ENCODE results near the gene ABCA10. TPM values are rescaled to one million over a fixed set of nuclear protein-coding genes. Genes with fewer than 3 reads are reported as not detected.

Gene ABCA10
- total RNA-seq, 1 experiment from 2014 or later, result 18.3 TPM

DNA sequence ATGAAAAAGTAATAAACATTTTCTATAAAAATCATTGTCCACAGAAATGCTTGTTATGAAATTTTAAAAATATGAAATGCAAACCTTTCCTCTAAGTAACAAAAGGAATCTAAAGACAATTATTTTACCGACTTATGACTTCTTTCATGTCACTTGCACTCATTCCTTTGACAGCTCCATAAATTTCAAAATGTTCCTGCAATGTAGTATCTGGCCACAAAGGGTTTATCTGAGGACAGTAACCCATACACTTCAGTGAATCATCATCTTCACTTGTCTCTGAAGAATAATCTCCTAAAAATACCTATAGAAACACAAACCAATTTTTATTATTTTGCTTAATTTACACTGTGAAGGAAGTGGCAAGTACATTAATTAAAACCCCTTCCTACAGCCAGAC, 25.6 kb upstream of the ABCA10 start:
- CTCF ChIA-PET, result interaction anchor here (0.8 to 1.8 kb wide), 2 partner anchors 9 to 270 kb away, joined by 3 read pairs; no protein-coding TSS in a partner anchor
- Mint-ChIP-seq H3K36me3 (ENCODE audit: insufficient read depth, unreplicated experiment) (peaks cover 16% of the 10 kb centered on the region), H3K27me3 (ENCODE audit: insufficient read depth, unreplicated experiment) (no peaks in the 10 kb centered on the region), H3K4me3 (ENCODE audit: unreplicated experiment) (no peak overlapping the region), H3K4me1 (ENCODE audit: insufficient read depth, unreplicated experiment) (no peaks in the 10 kb centered on the region), H3K27ac (ENCODE audit: low read depth, unreplicated experiment) (no peak overlapping the region), H3K9me3 (ENCODE audit: unreplicated experiment) (no peaks in the 10 kb centered on the region)
- no peak for TF ChIP-seq CTCF (IDR thresholded peaks at IDR 0.05; ENCODE audit: unreplicated experiment)
- DNase-seq (ENCODE audit: unreplicated experiment), result no peak
- POLR2A ChIA-PET, result interaction anchor here (0.8 to 1.0 kb wide), 2 partner anchors 9 to 14 kb away, joined by 3 read pairs; no protein-coding TSS in a partner anchor
- intact Hi-C loops (cut with micrococcal nuclease), result no loop called here
- no TSS peak for BruUV-seq (replicated peaks)

DNA sequence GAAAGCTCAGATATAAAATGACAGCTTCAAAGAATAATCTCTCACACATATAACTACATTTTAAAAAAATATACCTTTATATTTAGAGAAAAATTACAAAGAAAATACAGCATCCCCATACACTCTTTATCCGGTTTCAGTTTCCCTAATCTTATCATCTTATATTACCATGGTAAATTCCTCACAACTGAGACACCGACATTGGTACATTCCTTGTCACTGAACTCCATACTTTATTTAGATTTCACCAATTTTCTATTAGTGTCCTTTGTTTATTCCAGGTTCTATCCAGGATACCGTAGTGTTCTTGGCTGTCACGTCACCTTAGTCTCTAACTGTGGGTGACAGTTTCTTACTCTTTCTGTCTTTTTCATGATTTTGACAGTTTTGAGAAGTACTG, 22.0 kb upstream of the ABCA10 start:
- intact Hi-C loops (cut with micrococcal nuclease), result no loop called here
- BruUV-seq (replicated peaks), result no TSS peak
- CTCF ChIA-PET, result interaction anchor here (1.5 to 2.3 kb wide), 3 partner anchors 275 to 479 kb away, joined by 4 to 9 read pairs (median 6); no protein-coding TSS in a partner anchor
- Mint-ChIP-seq H3K4me3 (ENCODE audit: unreplicated experiment) (no peak overlapping the region), H3K36me3 (ENCODE audit: insufficient read depth, unreplicated experiment) (peaks cover 9% of the 10 kb centered on the region), H3K9me3 (ENCODE audit: unreplicated experiment) (no peaks in the 10 kb centered on the region), H3K27ac (ENCODE audit: low read depth, unreplicated experiment) (no peak overlapping the region), H3K27me3 (ENCODE audit: insufficient read depth, unreplicated experiment) (no peaks in the 10 kb centered on the region), H3K4me1 (ENCODE audit: insufficient read depth, unreplicated experiment) (peaks cover 3% of the 10 kb centered on the region)
- no peak for TF ChIP-seq CTCF (IDR thresholded peaks at IDR 0.05; ENCODE audit: unreplicated experiment)
- no peak for DNase-seq (ENCODE audit: unreplicated experiment)
- POLR2A ChIA-PET, result interaction anchor here (1.2 kb wide), 1 partner anchor 479 kb away, joined by 3 read pairs; no protein-coding TSS in a partner anchor

- no peaks in the 10 kb centered on the region for H3K36me3 Mint-ChIP-seq (ENCODE audit: insufficient read depth, unreplicated experiment)
- peak; percentile 36 for TF ChIP-seq CTCF (IDR thresholded peaks at IDR 0.05; ENCODE audit: unreplicated experiment)
- POLR2A ChIA-PET, result interaction anchor here (0.8 to 1.9 kb wide), 4 partner anchors 78 to 452 kb away, joined by 3 to 5 read pairs (median 4); no protein-coding TSS in a partner anchor
These were observed 18.2 kb upstream of the ABCA10 start for GRCh38 chr17:69246726-69247375.

GRCh38 chr17:69246202-69246601, 17.6 kb upstream of the ABCA10 start:
- intact Hi-C loops (cut with micrococcal nuclease), result loop anchor here (1.0 to 5.0 kb wide), 2 partner anchors 276 to 469 kb away; no protein-coding TSS in a partner anchor
- Mint-ChIP-seq H3K9me3 (ENCODE audit: unreplicated experiment) (no peaks in the 10 kb centered on the region), H3K27ac (ENCODE audit: low read depth, unreplicated experiment) (no peak overlapping the region), H3K36me3 (ENCODE audit: insufficient read depth, unreplicated experiment) (no peaks in the 10 kb centered on the region), H3K4me1 (ENCODE audit: insufficient read depth, unreplicated experiment) (peaks cover 4% of the 10 kb centered on the region), H3K4me3 (ENCODE audit: unreplicated experiment) (no peak overlapping the region), H3K27me3 (ENCODE audit: insufficient read depth, unreplicated experiment) (no peaks in the 10 kb centered on the region)
- ChIA-PET CTCF (interaction anchor here (0.6 to 0.7 kb wide), 2 partner anchors 470 to 482 kb away, joined by 3 read pairs; no protein-coding TSS in a partner anchor), POLR2A (interaction anchor here (0.6 to 1.9 kb wide), 5 partner anchors 79 to 451 kb away, joined by 3 to 5 read pairs (median 3); no protein-coding TSS in a partner anchor)
- TF ChIP-seq CTCF (IDR thresholded peaks at IDR 0.05; ENCODE audit: unreplicated experiment), result no peak
- BruUV-seq (replicated peaks), result no TSS peak
- DNase-seq (ENCODE audit: unreplicated experiment), result no peak

More at GRCh38 chr17:69246726-69247375, 18.2 kb upstream of the ABCA10 start:
- H3K27ac Mint-ChIP-seq (ENCODE audit: low read depth, unreplicated experiment), result no peak overlapping the region
- no peak overlapping the region for H3K4me3 Mint-ChIP-seq (ENCODE audit: unreplicated experiment)
- H3K9me3 Mint-ChIP-seq (ENCODE audit: unreplicated experiment), result no peaks in the 10 kb centered on the region
- intact Hi-C loops (cut with micrococcal nuclease), result loop anchor here (1.0 to 5.0 kb wide), 2 partner anchors 275 to 470 kb away; no protein-coding TSS in a partner anchor
- CTCF ChIA-PET, result interaction anchor here (0.5 to 1.9 kb wide), 5 partner anchors 9 to 492 kb away, joined by 3 to 14 read pairs (median 3); no protein-coding TSS in a partner anchor
- no peaks in the 10 kb centered on the region for H3K27me3 Mint-ChIP-seq (ENCODE audit: insufficient read depth, unreplicated experiment)
- no TSS peak for BruUV-seq (replicated peaks)
- H3K4me1 Mint-ChIP-seq (ENCODE audit: insufficient read depth, unreplicated experiment), result peaks cover 4% of the 10 kb centered on the region
- DNase-seq (ENCODE audit: unreplicated experiment), result peak; percentile 62
